ENCODE results near the gene GNAI1. TPM values are rescaled to one million over a fixed set of nuclear protein-coding genes. Genes with fewer than 3 reads are reported as not detected.

GNAI1 gene
- total RNA-seq, 4 donors from 2014 or later = 17.2 to 74.0 (median 38.2) TPM

DNA sequence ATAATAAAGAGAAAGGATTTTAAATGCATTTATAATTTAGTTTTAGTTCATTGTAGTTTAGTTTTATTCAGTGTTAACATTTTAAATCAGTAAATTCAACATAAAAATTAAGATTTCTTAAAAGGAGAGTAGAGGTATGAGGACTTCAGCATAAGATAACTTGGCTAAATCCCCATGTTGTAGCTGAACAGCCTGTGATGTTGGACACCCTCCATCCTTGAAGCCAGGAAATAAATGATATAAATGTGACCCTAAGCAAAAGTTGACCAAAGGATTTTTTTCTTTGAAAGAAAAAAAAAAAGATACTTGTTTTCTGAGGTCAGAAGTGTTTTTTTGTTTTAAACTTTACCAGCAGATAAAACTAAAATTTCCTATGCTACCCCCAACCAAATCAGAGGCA, 48.7 kb downstream of the GNAI1 start:
- intact Hi-C loops (cut with DNase I; ENCODE audit: low total_unique reads) = no loop called here
- no peak overlapping the region for H3K4me3 ChIP-seq
- no peak for TF ChIP-seq POLR2A (IDR thresholded peaks at IDR 0.05)
- TF ChIP-seq, protein P1, sequence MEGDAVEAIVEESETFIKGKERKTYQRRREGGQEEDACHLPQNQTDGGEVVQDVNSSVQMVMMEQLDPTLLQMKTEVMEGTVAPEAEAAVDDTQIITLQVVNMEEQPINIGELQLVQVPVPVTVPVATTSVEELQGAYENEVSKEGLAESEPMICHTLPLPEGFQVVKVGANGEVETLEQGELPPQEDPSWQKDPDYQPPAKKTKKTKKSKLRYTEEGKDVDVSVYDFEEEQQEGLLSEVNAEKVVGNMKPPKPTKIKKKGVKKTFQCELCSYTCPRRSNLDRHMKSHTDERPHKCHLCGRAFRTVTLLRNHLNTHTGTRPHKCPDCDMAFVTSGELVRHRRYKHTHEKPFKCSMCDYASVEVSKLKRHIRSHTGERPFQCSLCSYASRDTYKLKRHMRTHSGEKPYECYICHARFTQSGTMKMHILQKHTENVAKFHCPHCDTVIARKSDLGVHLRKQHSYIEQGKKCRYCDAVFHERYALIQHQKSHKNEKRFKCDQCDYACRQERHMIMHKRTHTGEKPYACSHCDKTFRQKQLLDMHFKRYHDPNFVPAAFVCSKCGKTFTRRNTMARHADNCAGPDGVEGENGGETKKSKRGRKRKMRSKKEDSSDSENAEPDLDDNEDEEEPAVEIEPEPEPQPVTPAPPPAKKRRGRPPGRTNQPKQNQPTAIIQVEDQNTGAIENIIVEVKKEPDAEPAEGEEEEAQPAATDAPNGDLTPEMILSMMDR (IDR thresholded peaks at IDR 0.05) = no peak
- DNase-seq = no peak
- no peaks in the 10 kb centered on the region for H3K27me3 ChIP-seq
- H3K27ac ChIP-seq = no peak overlapping the region
- H3K4me1 ChIP-seq = no peaks in the 10 kb centered on the region
- no peaks in the 10 kb centered on the region for H3K9me3 ChIP-seq
- H3K36me3 ChIP-seq = no peaks in the 10 kb centered on the region

DNA sequence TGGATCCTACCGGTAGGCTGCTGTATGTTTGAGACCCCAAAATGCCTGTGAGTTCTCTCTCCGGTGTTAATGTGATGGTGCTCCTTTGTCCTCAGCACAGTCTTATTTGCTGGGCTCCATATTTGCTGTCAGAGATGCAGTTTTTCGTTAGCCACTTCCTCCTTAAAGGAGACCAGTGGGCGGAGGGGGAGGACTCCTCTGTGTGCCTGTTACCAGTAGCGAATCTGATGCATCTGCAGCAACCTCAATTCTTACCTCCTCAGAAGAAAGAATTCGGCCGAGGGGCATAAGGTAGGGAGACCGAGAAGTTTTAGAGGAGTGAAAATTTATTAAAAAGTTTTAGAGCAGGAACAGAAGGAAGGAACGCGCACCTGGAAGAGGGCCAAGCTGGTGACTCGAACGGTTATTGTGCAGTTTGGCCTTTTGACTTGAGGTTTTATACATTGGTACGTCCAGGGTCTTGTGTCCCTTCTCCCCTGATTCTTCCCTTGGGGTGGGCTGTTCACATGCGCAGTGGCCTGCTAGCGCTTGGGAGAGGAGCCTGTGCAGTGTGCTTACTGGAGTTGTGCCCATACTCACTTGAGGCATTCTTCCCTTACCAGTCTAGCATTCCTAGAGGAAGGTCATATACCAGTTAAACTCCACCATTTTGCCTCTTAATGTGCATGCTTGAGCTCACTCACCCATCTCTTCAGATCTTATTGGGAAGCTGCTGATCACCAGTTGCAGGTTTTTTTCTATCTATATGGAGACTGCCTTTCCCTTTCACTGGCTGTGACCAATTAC, 49.5 kb downstream of the GNAI1 start:
- no peaks in the 10 kb centered on the region for H3K9me3 ChIP-seq
- H3K36me3 ChIP-seq = no peaks in the 10 kb centered on the region
- TF ChIP-seq, protein P1 (IDR thresholded peaks at IDR 0.05) = no peak
- TF ChIP-seq POLR2A (IDR thresholded peaks at IDR 0.05) = no peak
- no peaks in the 10 kb centered on the region for H3K27me3 ChIP-seq
- intact Hi-C loops (cut with DNase I; ENCODE audit: low total_unique reads) = no loop called here
- no peaks in the 10 kb centered on the region for H3K4me1 ChIP-seq
- H3K4me3 ChIP-seq = no peak overlapping the region
- no peak overlapping the region for H3K27ac ChIP-seq
- DNase-seq = no peak

DNA sequence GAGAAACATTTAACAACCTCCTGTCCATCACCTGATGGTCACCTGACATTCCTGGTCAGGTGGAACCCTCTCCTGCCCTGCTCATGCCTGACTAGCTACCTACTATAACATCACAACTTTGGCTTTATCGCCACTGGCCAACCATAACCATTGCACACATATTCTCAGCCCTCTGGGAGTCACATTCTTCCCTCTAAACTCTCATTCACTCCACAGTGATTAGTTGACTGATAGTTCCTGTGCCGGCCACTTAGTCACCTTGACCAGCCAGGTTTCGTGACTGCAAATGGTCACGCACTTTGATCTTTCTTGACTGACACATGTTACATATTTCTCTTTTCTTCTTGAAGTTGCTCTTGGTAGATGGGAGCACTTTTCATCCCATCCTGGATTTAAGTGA, 50.1 kb downstream of the GNAI1 start:
- Histone ChIP-seq H3K9me3 (no peaks in the 10 kb centered on the region), H3K36me3 (no peaks in the 10 kb centered on the region), H3K4me1 (no peaks in the 10 kb centered on the region), H3K4me3 (no peak overlapping the region), H3K27ac (no peak overlapping the region), H3K27me3 (no peaks in the 10 kb centered on the region)
- intact Hi-C loops (cut with DNase I; ENCODE audit: low total_unique reads) = no loop called here
- DNase-seq = no peak
- no peak for TF ChIP-seq POLR2A (IDR thresholded peaks at IDR 0.05)
- TF ChIP-seq, protein P1 (IDR thresholded peaks at IDR 0.05) = no peak

DNA sequence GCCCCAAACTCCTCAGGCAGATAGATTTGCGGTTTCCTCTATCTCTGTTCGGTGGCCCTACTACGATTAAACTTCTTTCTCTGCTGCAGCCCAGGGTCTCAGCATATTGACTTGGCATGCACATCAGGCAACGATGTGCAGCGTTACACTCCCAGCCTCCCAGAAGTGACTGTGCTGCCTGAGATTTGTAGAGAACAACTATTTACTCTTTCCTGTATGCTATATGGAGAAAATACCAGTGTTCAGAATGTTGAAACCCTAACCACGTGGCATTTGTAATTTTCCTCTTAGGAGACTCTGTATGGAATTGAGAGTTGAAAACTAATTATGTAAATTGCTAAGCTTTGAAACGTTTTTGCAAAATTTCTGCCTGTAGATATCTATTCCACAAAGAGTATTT, 50.9 kb downstream of the GNAI1 start:
- Histone ChIP-seq H3K27ac (no peak overlapping the region), H3K4me3 (no peak overlapping the region), H3K9me3 (no peaks in the 10 kb centered on the region), H3K4me1 (no peaks in the 10 kb centered on the region), H3K27me3 (no peaks in the 10 kb centered on the region), H3K36me3 (no peaks in the 10 kb centered on the region)
- no peak for DNase-seq
- intact Hi-C loops (cut with DNase I; ENCODE audit: low total_unique reads) = no loop called here
- no peak for TF ChIP-seq POLR2A (IDR thresholded peaks at IDR 0.05)

DNA sequence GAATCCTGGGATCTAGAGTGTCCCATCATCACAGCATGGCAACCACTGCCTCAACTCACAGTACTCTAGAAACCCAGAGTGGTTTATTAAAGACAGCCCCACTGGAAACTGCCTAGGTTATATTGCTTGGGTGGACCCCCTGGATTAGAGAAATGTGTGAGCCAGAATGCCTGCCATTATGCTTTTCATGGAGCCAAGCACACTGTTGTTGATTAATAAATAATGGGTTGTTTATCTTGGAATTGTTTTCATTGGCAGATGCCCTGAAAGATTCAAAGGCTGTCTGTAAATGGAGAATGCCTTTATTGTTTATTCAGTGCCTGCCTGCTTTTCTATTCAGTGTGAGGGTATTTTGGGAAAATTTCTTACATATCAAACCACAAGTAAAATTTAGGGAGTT, 52.1 kb downstream of the GNAI1 start:
- intact Hi-C loops (cut with DNase I; ENCODE audit: low total_unique reads) = no loop called here
- Histone ChIP-seq H3K27me3 (no peaks in the 10 kb centered on the region), H3K4me3 (no peak overlapping the region), H3K36me3 (no peaks in the 10 kb centered on the region), H3K27ac (no peak overlapping the region), H3K9me3 (no peaks in the 10 kb centered on the region), H3K4me1 (no peaks in the 10 kb centered on the region)
- TF ChIP-seq, protein P1 (IDR thresholded peaks at IDR 0.05) = no peak
- no peak for TF ChIP-seq POLR2A (IDR thresholded peaks at IDR 0.05)
- DNase-seq = no peak

Data from uterus (tissue), 4 donors.